HG03135 (cell line): ENCODE data around the gene PPP4R4.

ENCODE experiments used
- ATAC-seq: cut with Tn5 transposase; IDR thresholded peaks from one replicate; pipeline ENCODE4 v1.9.1; 2021; ENCODE audit warnings: mild to moderate bottlenecking, moderate library complexity; ENCODE audit not compliant: unreplicated experiment

Gene PPP4R4

DNA sequence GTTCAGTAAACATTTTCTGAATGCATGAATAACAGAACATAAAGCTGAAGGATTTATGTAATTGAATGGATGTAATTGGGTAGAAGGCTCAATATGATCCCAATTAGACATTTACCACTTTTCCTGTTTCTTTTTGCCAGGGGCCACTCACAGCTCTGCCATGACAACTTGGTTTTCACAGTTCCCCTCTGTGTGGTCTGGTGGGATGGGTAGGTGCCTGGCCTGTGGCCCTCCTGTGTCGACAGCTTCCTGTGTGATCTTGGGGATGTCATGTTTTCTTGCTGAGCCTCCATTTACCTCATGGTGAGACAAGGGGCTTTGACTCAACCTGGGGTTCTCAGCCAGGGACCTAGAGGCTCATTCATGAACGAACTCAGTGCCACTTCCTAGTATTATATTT lies 131.5 kb downstream of the PPP4R4 start:
- no peak for ATAC-seq

DNA sequence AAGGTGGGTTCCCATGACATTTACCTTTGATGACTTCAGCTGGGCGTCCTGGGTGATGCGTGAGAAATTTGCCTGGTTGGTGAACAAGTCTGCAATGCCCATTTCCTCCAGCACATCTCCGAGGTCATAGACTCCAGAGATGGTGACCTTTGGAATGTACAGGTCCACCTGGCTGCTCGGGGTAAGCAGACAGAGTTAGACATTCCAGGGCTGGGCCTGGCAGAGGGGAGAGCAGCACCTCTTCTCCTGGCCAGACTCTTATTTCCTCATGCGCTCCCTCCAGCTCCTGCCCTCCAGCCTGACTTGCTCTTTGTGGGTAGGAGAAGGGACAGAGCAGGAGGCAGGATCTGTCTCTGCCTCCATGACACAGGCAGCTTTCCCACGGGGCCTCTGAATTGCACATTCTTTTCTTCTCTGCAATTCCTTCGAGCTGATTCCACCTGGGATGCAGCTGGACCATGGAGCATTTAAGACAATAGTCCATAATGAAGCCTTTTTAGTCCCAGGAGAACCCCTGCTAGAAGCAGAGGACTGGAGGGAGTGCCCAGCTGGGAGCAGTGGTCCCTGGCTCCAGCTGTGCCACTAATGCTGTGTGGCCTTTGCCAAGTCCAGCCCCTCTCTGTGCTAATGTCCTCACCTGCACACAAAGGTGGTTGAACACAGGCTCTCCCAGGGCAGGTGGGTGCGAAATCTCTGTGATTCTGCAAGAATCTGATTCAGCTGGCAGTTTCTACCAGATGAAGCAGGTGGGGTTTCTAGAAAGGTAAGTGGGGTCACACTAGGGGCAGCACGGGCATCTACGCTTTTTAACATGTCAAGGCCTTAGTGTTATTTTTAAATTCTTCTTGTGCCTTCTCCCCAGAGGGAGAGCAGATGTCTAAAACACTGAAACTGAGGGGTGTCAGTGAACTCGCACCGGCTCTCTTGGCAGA lies 132.2 kb downstream of the PPP4R4 start:
- ATAC-seq: no peak

DNA sequence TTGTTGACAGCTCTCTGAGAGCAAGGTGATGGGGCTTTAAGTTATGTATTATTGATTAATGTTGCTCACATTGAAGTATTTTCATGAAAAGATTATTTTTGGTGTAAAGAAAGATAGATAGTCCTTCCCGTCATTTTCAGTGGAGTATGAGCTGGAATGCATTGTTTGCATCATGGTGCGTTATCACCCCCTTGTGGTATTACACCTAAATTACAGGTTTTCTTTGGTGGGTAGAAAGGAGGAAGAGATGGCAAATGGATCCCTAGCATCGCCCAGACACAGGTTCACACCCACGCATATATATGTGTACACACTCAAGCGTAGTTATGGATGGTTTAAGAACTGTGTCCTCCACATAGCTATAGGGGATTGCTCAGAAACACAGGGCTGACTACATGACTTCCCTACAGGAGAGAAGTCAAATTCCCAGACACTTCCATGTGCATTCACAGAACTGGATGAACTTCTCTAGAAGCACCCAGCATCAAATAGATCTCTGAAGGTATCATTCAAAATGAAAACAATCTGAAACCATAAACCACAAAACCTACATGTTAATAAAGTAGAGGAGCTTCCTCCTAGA lies 133.4 kb downstream of the PPP4R4 start:
- no peak for ATAC-seq

DNA sequence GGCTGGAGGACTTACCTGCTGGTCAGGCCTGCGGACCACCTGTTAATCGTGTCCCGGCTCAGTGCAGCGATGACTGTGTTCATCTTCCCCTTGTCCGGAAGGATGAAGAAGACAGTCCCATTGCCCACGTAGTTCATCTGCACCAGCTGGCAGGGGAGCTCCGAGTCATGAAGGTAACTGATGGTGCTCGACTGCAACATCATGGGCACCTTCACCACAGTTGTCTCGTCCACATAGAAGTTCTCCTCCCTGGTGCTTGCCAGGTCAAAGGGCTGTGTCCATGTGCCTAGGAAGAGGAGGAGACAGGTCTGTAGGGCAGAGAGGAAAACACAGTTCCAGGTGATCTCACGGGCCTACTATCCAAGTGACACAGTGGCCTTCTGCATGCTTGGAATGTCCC lies 135.6 kb downstream of the PPP4R4 start:
- ATAC-seq: no peak

DNA sequence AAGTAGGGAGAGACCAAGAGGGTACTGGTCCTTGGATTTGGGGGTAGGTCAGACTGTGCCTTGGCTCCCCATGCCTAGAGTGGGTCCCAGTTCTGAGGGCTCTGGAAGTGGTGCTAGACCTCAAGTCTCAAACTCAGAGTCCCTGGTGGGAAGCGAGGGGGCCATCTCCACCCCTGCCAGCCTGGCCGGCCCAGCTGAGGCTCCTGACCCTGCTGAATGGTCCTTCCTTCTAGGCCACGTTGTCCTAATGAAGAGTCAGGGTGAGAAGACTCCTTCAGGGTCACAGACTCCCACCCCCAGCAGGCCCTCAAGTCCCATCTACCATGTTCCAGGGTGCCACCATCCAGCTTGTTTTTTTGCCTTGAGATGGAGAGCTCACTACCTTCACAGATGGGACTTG lies 136.1 kb downstream of the PPP4R4 start:
- ATAC-seq: no peak

DNA sequence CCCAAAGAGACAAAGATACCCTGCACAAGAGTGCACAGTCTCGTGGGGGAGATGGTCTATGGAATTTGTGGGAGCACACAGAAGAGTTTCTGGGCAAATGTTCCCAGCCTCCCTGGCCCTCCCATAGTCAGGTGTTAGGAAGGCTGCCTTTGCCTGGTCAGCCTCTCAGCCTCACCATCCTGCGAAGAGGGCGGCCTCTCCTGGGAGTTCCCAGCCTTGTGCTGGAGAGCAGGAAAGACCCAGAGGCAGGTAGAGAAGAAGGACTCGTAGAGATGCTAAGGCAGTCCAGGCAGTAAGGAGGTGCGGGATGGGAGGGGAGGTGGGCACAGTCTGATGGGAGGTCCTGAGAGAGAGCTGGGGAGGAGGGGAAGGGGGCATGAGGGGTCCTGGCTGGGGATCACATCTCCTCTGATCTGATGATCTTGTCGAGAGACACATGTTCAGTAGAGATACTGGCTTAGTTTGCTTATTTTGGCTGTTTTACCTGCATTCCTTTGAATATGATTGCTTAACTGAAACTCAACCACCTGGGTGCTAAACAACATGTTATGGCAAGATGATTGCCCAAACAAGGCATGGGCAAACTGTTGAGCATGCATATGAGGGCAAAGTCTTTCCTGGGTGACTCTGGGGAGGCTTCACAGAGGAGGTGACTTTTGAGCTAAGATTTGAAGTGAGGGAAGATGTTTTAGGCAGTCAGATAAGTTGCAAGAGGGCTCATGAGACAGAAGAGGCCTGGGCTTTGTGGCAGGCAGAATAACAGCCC lies 138.5 kb downstream of the PPP4R4 start:
- ATAC-seq: no peak

DNA sequence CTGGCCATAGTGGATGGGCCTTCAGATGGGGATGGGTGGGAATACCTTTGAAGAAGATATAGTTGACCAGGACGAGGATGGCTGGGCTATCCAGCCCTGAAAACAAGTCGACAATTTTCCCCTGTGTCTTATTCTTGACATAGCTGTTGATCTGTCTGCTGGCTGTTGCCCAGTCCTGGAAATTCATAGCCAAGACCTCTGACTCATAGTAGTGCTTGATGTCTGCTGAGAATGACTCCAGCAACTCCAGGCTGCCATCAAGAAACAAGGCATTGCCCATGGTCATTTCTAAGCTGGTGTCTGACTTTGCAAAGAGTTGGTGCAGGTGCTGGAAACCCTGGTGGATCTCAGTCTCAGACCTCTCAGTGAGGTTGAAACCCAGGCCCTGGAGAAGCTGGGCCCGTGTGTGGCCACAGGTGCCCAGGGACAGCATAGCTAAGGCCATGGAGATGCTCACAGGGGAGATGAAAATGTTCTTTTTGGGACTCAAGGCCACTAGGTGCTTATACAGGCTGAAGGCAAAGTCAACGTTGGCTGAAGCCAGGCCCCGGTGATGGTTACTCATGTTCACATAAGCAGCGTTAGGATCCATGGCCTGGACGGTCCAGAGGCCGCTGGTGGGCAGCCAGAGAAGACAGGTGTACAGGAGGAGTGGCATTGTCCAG lies 140.0 kb downstream of the PPP4R4 start:
- ATAC-seq: no peak

DNA sequence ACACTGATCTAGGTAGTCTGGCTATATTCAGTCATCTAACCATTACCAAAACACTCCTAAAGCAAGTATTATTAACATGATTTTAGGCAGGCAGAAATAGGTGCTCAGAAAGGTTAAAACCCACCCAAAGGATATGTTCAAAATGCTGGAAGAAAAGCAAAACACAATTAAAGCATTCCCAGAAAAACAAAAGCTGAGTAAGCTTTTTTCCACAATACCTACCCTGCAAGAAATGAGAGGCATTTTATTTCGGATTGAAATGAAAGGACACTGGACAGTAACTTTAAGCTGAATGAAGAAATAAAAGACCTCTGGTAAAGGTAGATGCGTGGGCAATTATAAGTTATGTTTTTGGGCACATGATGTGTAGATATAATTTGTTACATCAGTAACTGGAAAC lies 140.8 kb downstream of the PPP4R4 start:
- ATAC-seq: no peak

DNA sequence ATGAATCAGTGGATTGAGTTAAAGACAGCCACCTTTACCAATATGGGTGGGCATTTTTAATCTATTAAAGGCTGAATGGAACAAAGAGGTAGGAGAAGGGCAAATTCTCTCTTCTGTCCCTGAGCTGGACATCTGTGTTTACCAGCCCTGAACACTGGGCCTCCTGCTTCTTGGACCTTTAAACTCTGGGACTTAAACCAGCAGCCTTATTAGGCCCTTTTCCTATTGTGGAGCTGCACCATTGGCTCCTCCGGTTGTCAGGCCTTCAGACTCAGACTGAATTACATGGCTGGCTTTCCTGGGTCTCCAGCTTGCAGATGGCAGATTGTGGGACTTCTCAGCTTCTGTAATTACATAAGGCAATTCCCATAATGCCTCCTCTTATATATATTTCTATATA lies 142.6 kb downstream of the PPP4R4 start:
- no peak for ATAC-seq

DNA sequence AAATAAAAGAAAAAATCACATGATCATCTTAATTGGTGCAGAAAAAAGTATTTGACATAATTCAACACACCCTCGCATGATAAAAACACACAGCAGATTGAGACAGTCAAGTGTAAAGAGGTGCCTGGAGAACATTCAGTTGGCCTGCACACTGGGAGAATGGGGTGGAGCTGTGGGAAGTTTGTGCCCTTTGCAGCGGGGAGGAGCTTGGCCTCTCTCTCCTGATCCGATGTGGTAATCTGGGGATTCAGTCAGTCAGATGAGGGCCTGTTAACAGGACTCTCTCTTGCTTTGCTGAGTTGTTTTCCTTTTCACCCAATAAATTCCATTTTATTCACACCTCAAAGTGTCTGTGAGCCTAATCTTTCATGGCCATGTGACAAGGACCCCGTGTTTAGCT lies 143.1 kb downstream of the PPP4R4 start:
- ATAC-seq: no peak

DNA sequence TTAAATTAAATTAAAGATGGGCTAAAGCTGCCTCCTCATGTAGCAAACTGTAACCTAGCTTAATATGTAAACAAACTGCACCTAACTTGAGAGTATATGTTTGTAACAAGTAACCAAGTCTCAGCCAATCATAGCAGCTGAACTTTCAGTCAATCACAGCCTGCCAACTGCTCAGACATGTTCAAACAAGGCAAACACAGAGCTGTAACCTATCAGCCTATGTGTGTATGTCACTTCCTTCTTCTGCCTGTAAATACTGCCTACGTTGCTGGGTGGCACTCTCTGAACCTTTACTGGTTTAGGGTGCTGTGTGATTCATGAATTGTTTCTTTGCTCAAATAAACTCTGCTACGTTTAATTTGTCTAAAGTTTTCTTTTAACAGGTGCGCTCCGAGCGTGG lies 146.1 kb downstream of the PPP4R4 start:
- ATAC-seq: no peak

DNA sequence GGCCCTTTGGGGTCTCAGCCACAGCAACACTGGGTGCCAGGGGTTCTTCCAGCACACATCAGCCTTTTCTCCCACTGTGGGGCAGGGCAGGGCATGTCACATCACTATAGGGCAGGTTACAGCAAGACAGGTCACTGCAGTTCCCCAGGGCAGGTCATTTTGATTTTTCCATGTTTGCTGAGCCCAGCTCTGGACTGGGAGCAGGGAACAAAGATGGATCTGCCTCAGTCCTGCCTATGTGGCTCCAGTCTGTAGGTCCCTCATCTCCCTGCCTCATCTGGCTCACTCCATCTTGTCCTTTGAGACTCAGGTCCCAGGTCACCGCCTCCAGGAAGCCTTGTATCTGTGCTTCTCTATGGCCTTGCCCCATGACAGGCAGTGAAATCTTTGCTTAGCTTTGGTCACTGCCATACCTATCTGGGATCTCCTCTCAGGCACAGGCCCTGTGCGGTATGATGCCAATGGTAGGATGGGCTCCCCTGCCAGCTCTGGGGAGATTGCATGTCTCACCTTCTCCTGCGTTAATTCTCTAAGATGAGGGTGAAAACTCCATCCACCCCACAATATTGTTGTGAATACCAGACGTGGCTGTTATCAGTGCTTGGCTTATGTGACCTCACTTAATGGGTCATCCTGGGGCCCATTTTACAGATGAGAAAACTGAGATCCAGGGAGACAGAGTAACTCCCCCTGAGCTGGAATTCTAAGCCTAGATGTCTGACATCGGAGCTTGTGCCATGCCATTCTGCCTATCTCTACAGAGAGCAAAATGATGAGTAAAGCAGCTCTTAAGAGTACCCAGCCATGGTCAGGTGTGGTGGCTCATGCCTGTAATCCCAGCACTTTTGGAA lies 147.5 kb downstream of the PPP4R4 start:
- ATAC-seq: no peak

DNA sequence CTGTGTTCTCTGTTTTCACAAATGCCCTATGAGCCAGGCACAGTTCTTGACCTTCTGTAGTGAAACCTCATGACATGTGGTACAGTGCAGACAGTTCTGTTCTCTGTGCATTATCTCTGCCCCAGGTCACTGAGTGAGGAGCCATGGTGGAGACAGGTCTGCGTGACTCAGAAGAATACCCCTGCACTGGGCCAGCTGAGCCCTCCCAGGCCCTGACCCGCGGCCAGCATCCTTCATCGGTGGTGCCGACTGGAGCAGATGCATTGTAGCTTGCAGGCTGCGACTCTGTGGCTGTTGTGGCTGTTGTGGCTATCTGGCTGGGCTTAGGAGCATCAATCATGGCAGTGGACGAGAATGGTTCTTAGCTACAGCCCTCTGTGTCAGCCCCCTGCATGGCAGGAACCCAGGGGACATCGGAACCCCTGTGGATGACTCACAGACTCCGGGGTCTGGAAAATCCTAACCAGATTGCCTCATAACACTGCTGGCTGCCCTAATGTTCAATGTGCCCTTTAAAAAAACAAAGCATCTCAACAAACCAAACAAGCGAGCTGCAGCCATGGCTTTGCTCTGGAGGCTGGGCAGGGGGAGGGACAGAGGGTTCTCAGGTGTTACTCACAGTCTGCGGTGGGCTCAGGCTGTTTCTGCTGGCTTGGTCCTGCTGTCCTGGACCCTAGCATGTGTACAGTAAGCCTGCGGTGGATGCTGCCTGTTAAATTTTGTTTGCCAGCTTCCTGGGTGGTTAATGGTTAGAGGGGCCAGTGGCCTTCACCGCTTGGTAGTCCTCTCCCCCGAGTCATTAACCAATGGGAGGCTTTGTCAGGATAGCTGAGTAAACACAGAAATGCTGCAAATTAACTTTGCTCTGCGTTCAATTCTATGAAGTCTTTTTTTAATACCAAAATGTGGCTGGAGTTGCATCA lies 148.8 kb downstream of the PPP4R4 start, which contains the start of gene SERPINA6:
SERPINA6 (minus strand) TSS at position 689 of the 923 bp plus-strand sequence. CDS start 8,688 bp downstream, outside the sequence.
- ATAC-seq: no peak

DNA sequence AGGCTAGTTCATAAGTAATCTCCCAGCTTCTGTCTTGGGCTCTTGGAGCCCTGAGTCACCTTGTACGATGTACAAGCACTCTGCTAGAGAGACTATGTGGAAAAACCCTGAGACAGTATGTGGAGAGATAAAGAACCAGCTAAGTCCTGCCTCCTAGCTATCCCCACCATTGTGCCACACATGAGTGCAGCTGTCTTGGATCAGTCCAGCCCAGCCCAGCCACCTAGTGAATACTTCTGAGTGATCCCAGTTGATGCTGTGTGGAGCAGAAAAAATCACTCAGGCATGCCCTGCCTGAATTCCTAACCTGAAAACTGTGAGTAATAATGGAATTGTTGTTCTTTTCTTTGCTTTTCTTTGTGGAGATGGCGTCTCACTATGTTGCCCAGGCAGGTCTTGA lies 154.1 kb downstream of the PPP4R4 start:
- ATAC-seq: no peak
